A549 (cell line): ENCODE data around the gene KIF5A.

ENCODE experiments used
- CHD4 ChIP-seq: fragments of 200-600 bp; sonication (generic); IDR thresholded peaks from 2 replicates; pipeline ENCODE4 v1.6.1; 2016; ENCODE audit warnings: antibody characterized with exemption, mild to moderate bottlenecking, borderline replicate concordance
- POLR2A ChIP-seq: IDR thresholded peaks from 2 replicates; pipeline ENCODE4 v1.6.1; 2012; ENCODE audit warnings: mild to moderate bottlenecking, low read length
- RFX5 ChIP-seq: fragments of 450-650 bp; IDR thresholded peaks from 2 replicates; pipeline ENCODE4 v1.7.1; 2014; ENCODE audit warnings: antibody characterized with exemption, mild to moderate bottlenecking, moderate library complexity
- SREBF2 ChIP-seq: fragments of 450-650 bp; IDR thresholded peaks from 2 replicates; pipeline ENCODE4 v1.6.1; 2014; ENCODE audit warnings: mild to moderate bottlenecking, moderate library complexity
- ZC3H11A ChIP-seq: fragments of 450-650 bp; IDR thresholded peaks from 2 replicates; pipeline ENCODE4 v1.6.1; 2014; ENCODE audit warnings: antibody characterized with exemption, mild to moderate bottlenecking
- TF ChIP-seq, protein P1 (sequence below): fragments of >200 bp; sonication (Bioruptor Twin); formaldehyde crosslinking; IDR thresholded peaks from 3 replicates; pipeline ENCODE4 v1.5.1; 2016
- TF ChIP-seq, protein P2 (sequence below): fragments of 450-650 bp; IDR thresholded peaks from 2 replicates; pipeline ENCODE4 v1.6.1; 2014; ENCODE audit warnings: antibody characterized with exemption

DNA sequence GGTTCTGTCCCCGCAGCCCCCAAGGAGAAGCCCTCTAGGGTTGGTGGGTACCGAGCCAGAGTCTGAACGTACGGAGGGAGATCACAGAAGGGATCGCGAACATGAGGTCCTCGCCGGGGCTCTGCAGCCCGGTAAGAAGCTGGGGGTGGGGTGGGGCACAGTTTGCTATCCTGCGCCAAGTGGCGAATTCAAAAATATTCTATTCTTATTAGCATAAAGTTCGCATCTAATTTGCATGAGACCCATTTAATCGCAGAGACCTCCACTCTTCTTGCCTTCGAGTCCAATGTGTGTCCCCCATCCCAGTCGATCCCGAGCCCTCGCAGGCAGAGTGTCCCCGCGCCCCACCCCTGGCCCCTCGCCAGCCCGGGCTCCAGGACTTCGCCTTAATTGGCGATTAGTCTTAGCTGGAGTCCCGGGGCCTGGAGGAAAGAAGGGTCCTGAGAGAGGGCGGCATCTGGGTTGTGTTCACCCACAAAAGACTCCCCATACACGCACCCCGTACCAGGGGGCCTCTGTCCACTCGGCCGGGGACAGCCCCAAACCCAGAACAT lies 60.8 kb downstream of the KIF5A start:
- no peak for TF ChIP-seq SREBF2
- TF ChIP-seq POLR2A = no peak
- TF ChIP-seq, protein P1, sequence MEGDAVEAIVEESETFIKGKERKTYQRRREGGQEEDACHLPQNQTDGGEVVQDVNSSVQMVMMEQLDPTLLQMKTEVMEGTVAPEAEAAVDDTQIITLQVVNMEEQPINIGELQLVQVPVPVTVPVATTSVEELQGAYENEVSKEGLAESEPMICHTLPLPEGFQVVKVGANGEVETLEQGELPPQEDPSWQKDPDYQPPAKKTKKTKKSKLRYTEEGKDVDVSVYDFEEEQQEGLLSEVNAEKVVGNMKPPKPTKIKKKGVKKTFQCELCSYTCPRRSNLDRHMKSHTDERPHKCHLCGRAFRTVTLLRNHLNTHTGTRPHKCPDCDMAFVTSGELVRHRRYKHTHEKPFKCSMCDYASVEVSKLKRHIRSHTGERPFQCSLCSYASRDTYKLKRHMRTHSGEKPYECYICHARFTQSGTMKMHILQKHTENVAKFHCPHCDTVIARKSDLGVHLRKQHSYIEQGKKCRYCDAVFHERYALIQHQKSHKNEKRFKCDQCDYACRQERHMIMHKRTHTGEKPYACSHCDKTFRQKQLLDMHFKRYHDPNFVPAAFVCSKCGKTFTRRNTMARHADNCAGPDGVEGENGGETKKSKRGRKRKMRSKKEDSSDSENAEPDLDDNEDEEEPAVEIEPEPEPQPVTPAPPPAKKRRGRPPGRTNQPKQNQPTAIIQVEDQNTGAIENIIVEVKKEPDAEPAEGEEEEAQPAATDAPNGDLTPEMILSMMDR = no peak
- no peak for TF ChIP-seq RFX5
- TF ChIP-seq, protein P2, sequence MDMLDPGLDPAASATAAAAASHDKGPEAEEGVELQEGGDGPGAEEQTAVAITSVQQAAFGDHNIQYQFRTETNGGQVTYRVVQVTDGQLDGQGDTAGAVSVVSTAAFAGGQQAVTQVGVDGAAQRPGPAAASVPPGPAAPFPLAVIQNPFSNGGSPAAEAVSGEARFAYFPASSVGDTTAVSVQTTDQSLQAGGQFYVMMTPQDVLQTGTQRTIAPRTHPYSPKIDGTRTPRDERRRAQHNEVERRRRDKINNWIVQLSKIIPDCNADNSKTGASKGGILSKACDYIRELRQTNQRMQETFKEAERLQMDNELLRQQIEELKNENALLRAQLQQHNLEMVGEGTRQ = no peak
- TF ChIP-seq CHD4 = no peak
- TF ChIP-seq ZC3H11A = no peak
